Measurements from ENCODE around the gene ISCA2.

DNA sequence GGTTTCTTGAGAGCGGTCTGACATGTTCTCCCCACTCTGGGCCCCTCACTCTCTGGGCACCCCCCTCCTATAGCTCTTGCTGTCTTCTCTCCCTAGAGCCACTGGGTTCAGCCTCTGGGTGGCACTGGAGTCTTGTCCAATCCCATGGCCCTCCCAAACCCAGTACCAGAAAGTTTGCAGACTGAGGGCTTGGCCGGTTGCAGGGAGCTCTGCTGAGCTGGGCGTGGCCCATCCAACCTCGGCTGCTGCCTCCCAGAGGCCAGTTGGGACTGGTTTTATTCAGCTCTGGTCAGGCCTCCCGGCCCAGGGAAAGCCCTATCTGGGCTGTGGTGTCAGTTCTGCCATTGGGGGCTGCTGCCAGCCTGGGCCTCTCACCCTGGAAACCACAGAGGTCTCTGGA, 37.9 kb downstream of the ISCA2 start:
- TF ChIP-seq, protein P1, sequence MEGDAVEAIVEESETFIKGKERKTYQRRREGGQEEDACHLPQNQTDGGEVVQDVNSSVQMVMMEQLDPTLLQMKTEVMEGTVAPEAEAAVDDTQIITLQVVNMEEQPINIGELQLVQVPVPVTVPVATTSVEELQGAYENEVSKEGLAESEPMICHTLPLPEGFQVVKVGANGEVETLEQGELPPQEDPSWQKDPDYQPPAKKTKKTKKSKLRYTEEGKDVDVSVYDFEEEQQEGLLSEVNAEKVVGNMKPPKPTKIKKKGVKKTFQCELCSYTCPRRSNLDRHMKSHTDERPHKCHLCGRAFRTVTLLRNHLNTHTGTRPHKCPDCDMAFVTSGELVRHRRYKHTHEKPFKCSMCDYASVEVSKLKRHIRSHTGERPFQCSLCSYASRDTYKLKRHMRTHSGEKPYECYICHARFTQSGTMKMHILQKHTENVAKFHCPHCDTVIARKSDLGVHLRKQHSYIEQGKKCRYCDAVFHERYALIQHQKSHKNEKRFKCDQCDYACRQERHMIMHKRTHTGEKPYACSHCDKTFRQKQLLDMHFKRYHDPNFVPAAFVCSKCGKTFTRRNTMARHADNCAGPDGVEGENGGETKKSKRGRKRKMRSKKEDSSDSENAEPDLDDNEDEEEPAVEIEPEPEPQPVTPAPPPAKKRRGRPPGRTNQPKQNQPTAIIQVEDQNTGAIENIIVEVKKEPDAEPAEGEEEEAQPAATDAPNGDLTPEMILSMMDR (IDR thresholded peaks at IDR 0.05; ENCODE audit: insufficient read depth, low read length, poor library complexity, severe bottlenecking) = no peak
- TF ChIP-seq EZH2phosphoT487 (conservative IDR thresholded peaks at IDR 0.05; ENCODE audit: low read length) = no peak
